Measurements from ENCODE around the gene BCL11B. TPM values are rescaled to one million over a fixed set of nuclear protein-coding genes. Genes with fewer than 3 reads are reported as not detected.

Gene BCL11B
- total and polyA plus RNA-seq, 2 of the 8 experiments (the other 6 are each of a cell fraction or from before 2014, with no cell fraction given), result 0.63 to 5.9 TPM

- H4K20me1 ChIP-seq (replicated peaks in 1 of 2; ENCODE audit: control insufficient read depth in 1 of 2, insufficient read depth in 2 of 2, low read length in 2 of 2), result no peaks in the 10 kb centered on the region
- no peak overlapping the region for H3K4me3 ChIP-seq (ENCODE audit: extremely low read depth in 1 of 4, insufficient read depth in 2 of 4, low read depth in 3 of 4, low read length in 4 of 4)
- H3K4me1 ChIP-seq (replicated peaks in 1 of 4; ENCODE audit: control insufficient read depth in 3 of 4, insufficient read depth in 4 of 4, low read length in 3 of 4), result peaks cover 0 to 2% (median 0%) of the 10 kb centered on the region in 4 experiments; a peak in 2 of 7 replicates
- H3K27me3 ChIP-seq (replicated peaks in 1 of 4; ENCODE audit: control insufficient read depth in 3 of 4, extremely low read depth in 1 of 4, insufficient read depth in 3 of 4, low read length in 3 of 4), result no peaks in the 10 kb centered on the region
- H3K4me2 ChIP-seq (ENCODE audit: insufficient read depth in 1 of 2, low read depth in 2 of 2, low read length in 2 of 2), result no peak overlapping the region
- H3K79me1 ChIP-seq (ENCODE audit: low read depth, low read length), result no peaks in the 10 kb centered on the region
- H4K5ac ChIP-seq (ENCODE audit: insufficient read length, low read depth, low read length), result no peak overlapping the region
- DNase-seq (ENCODE audit: low read depth in 1 of 2, low spot score in 2 of 2), result no peak
- no peak overlapping the region for H2BK12ac ChIP-seq (ENCODE audit: low read depth, low read length)
- H2BK5ac ChIP-seq (ENCODE audit: low read depth, low read length), result no peak overlapping the region
- H3K23ac ChIP-seq (ENCODE audit: insufficient read length), result no peak overlapping the region
- no peak overlapping the region for H2BK20ac ChIP-seq (ENCODE audit: low read length)
- no peaks in the 10 kb centered on the region for H3K36me3 ChIP-seq (ENCODE audit: control insufficient read depth in 2 of 4, insufficient read depth in 4 of 4, low read length in 3 of 4)
- H2BK120ac ChIP-seq (replicated peaks; ENCODE audit: low read depth, low read length), result no peak overlapping the region
- POLR2A ChIA-PET (ENCODE audit: partially characterized antibody), result no interaction called here
- H4K91ac ChIP-seq (replicated peaks; ENCODE audit: insufficient read length, low read length), result no peak overlapping the region
- H3K4ac ChIP-seq (replicated peaks; ENCODE audit: insufficient read length, low read depth, low read length), result no peak overlapping the region
- H3K27ac ChIP-seq (ENCODE audit: low read depth, low read length), result no peak overlapping the region
- no peak overlapping the region for H3K14ac ChIP-seq (ENCODE audit: insufficient read length)
- CTCF ChIA-PET (ENCODE audit: partially characterized antibody), result interaction anchor here (0.9 kb wide), 1 partner anchor 11 kb away, joined by 3 read pairs; no protein-coding TSS in a partner anchor
- peaks cover 1% of the 10 kb centered on the region; the same call in 1 of the 2 replicates for H3K23me2 ChIP-seq (ENCODE audit: low read depth, low read length)
- 89% methylated on average over 4 of the region's 4 CpGs; no CpG with 5 or more reads in 1 of the 2 experiments for WGBS, 2 experiments (ENCODE audit: extremely low coverage in 1 of 2, insufficient coverage in 1 of 2, insufficient read length in 1 of 2, insufficient replicate concordance in 2 of 2, low coverage in 1 of 2, low lambda C conversion rate in 2 of 2, missing lambda C conversion rate in 1 of 2)
- H3K9ac ChIP-seq (replicated peaks in 1 of 4; ENCODE audit: extremely low read depth in 1 of 4, low read depth in 3 of 4, low read length in 3 of 4), result no peak overlapping the region
- no peak overlapping the region for H2BK15ac ChIP-seq (ENCODE audit: low read length)
- no peak overlapping the region for H2AK5ac ChIP-seq (ENCODE audit: low read depth, low read length)
- no peaks in the 10 kb centered on the region for H3K79me2 ChIP-seq (ENCODE audit: control insufficient read depth in 1 of 2, insufficient read depth in 2 of 2, low read length in 2 of 2)
- H3K56ac ChIP-seq (replicated peaks; ENCODE audit: insufficient read length, low read depth, low read length), result no peak overlapping the region
- no peak overlapping the region for H4K8ac ChIP-seq (ENCODE audit: extremely low read depth, insufficient read depth, low read length)
- no peak for FAIRE-seq
- H3K18ac ChIP-seq (ENCODE audit: extremely low read depth, low read length), result no peak overlapping the region
- peaks cover 6 to 8% of the 10 kb centered on the region in 2 experiments; a peak in 3 of 4 replicates for H3K9me3 ChIP-seq (ENCODE audit: insufficient read depth in 2 of 2, low read depth in 1 of 2, low read length in 1 of 2)
- no peak overlapping the region for H2AFZ ChIP-seq (ENCODE audit: low read length)
- no peak for TF ChIP-seq PHF8 (conservative IDR thresholded peaks at IDR 0.05; ENCODE audit: low read depth, low read length)
- no peak for TF ChIP-seq POLR2AphosphoS5 (IDR thresholded peaks at IDR 0.05; ENCODE audit: low read depth, low read length)
Measured at GRCh38 chr14:99309220-99309766, 37.3 kb upstream of the BCL11B start.

Data from H1 (cell line).